ENCODE data around the gene OCIAD2. TPM values are rescaled to one million over a fixed set of nuclear protein-coding genes. Genes with fewer than 3 reads are reported as not detected.

OCIAD2 gene
- total RNA-seq, 1 donor from 2014 or later: 30.6 TPM

- Histone ChIP-seq H3K36me3 (peaks cover 41% of the 10 kb centered on the region), H3K27me3 (no peaks in the 10 kb centered on the region), H3K4me3 (no peak overlapping the region), H3K27ac (no peak overlapping the region), H3K9me3 (peaks cover 4% of the 10 kb centered on the region), H3K4me1 (no peaks in the 10 kb centered on the region)
- DNase-seq: no peak
- intact Hi-C loops (cut with DNase I): no loop called here
- TF ChIP-seq CTCF (IDR thresholded peaks at IDR 0.05): no peak
- ATAC-seq: no peak
Observed at GRCh38 chr4:48862661-48863060, 43.9 kb downstream of the OCIAD2 start.

DNA sequence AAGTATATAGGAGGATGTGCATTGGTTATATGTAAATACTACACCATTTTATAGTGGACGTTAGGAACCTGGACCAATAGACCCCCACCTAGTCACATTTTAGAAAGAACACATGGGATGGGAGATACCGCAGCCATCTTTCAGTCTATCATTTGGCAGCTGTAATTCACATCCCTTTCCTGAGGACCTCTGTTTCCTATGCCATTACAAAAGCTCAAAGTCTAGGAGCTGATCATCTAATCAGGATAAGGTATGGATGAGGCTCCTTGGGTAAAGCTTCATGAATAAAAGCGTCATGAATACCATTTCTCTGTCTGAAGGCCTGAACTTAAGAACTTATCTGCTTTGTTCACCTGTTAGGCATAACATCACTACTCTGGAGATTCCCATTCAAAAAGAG lies 44.5 kb downstream of the OCIAD2 start:
- intact Hi-C loops (cut with DNase I): no loop called here
- Histone ChIP-seq H3K4me3 (no peak overlapping the region), H3K27me3 (no peaks in the 10 kb centered on the region), H3K4me1 (no peaks in the 10 kb centered on the region), H3K9me3 (peaks cover 4% of the 10 kb centered on the region), H3K36me3 (peaks cover 48% of the 10 kb centered on the region), H3K27ac (no peak overlapping the region)
- no peak for ATAC-seq
- DNase-seq: no peak
- no peak for TF ChIP-seq CTCF (IDR thresholded peaks at IDR 0.05)

DNA sequence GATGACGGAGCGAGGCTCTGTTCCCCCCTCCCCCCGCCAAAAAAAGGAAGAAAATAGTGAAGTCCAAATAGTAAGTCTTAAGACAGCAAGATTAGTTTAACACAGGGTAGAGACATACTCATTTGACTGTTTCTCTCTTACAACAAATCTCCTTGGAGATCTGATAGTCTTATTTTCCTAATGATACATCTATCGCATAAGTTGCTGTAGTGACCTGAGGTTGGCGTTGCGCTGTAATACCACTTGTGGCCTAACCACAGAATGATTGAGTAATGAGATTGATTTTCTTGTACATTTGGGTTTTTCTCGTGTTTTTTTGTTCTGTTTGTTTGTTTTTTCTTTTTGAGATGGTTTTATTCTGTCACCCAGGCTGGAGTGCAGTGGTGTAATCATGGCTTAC lies 48.4 kb downstream of the OCIAD2 start:
- H3K27me3 ChIP-seq: no peaks in the 10 kb centered on the region
- TF ChIP-seq CTCF (IDR thresholded peaks at IDR 0.05): no peak
- no peak overlapping the region for H3K27ac ChIP-seq
- H3K36me3 ChIP-seq: peaks cover 78% of the 10 kb centered on the region
- H3K4me1 ChIP-seq: no peaks in the 10 kb centered on the region
- H3K4me3 ChIP-seq: no peak overlapping the region
- H3K9me3 ChIP-seq: no peaks in the 10 kb centered on the region
- ATAC-seq (no peak), DNase-seq (no peak)
- intact Hi-C loops (cut with DNase I): no loop called here

GRCh38 chr4:48854982-48855381 lies 51.6 kb downstream of the OCIAD2 start:
- no peak overlapping the region for H3K4me3 ChIP-seq
- intact Hi-C loops (cut with DNase I): no loop called here
- peaks cover 91% of the 10 kb centered on the region for H3K36me3 ChIP-seq
- no peak overlapping the region for H3K27ac ChIP-seq
- H3K4me1 ChIP-seq: no peaks in the 10 kb centered on the region
- no peaks in the 10 kb centered on the region for H3K9me3 ChIP-seq
- no peak for DNase-seq
- no peak for ATAC-seq
- H3K27me3 ChIP-seq: no peaks in the 10 kb centered on the region
- TF ChIP-seq CTCF (IDR thresholded peaks at IDR 0.05): no peak

DNA sequence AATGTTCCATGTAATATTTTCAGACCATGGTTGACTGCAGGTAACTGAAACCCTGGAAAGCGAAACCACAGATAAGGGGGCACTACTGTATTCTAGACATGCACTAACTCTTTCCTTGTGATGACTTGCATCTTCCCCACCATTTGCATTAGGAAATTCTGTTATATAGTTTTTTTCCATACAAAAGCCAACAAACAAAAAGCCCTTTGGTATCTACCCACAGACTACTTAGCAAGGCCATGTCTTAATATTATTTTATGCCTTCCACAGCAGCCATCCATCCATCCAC lies 52.2 kb downstream of the OCIAD2 start:
- no peaks in the 10 kb centered on the region for H3K4me1 ChIP-seq
- no peak overlapping the region for H3K27ac ChIP-seq
- no peak overlapping the region for H3K4me3 ChIP-seq
- TF ChIP-seq CTCF (IDR thresholded peaks at IDR 0.05): no peak
- H3K27me3 ChIP-seq: no peaks in the 10 kb centered on the region
- ATAC-seq (no peak), DNase-seq (no peak)
- intact Hi-C loops (cut with DNase I): no loop called here
- no peaks in the 10 kb centered on the region for H3K9me3 ChIP-seq
- peaks cover 91% of the 10 kb centered on the region for H3K36me3 ChIP-seq

- Histone ChIP-seq H3K4me3 (no peak overlapping the region), H3K4me1 (no peaks in the 10 kb centered on the region), H3K27me3 (no peaks in the 10 kb centered on the region), H3K27ac (no peak overlapping the region), H3K36me3 (peaks cover 91% of the 10 kb centered on the region), H3K9me3 (no peaks in the 10 kb centered on the region)
- no peak for ATAC-seq
- no peak for DNase-seq
- TF ChIP-seq CTCF (IDR thresholded peaks at IDR 0.05): no peak
- intact Hi-C loops (cut with DNase I): no loop called here
Observed at GRCh38 chr4:48853604-48854394, 52.8 kb downstream of the OCIAD2 start.
